ENCODE results near the gene DLG2. TPM values are rescaled to one million over a fixed set of nuclear protein-coding genes. Genes with fewer than 3 reads are reported as not detected.

The DLG2 gene
- total and polyA plus RNA-seq, 2 of the 4 experiments (the other 2 are of a cell fraction): 0.31 to 0.36 TPM

DNA sequence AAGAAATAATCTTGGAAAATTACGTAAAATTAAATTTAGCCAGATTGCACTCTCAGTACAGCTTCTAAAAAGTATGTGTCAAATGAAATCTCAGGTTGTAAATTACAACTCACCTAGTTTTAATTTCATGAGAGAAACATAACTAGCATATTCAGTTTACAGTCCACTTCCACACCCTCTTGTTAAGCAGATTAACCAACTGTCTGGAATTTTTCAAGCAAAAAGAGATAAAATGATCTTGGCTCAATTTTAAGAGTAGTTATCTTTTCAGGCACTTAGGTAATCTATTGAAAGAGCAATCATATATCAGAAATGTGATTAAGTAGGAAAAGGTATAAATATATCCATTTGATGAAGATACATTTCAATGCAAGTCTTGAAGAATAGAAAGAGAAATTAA is 1412.6 kb downstream of the DLG2 start:
- ChIA-PET CTCF (no interaction called here), POLR2A (ENCODE audit: unreplicated experiment) (no interaction called here)
- Histone ChIP-seq H3K79me1 (ENCODE audit: low read depth in 1 of 2, low read length in 2 of 2) (no peaks in the 10 kb centered on the region), H3K4me1 (ENCODE audit: control insufficient read depth, insufficient read depth, low read length) (no peaks in the 10 kb centered on the region), H2BK120ac (ENCODE audit: low read depth, low read length) (no peak overlapping the region), H2BK20ac (ENCODE audit: low read depth, low read length) (no peak overlapping the region), H3K18ac (ENCODE audit: low read depth, low read length) (no peak overlapping the region), H3K4me2 (ENCODE audit: low read depth, low read length) (no peak overlapping the region), H3K56ac (ENCODE audit: extremely low read depth, insufficient read depth, low read length) (no peak overlapping the region), H3K27ac (ENCODE audit: insufficient read depth, low read length) (no peak overlapping the region), H3K4ac (ENCODE audit: low read depth, low read length) (no peak overlapping the region), H2AFZ (replicated peaks; ENCODE audit: low read length, poor library complexity) (no peak overlapping the region), H2BK5ac (ENCODE audit: low read depth, low read length, poor library complexity, severe bottlenecking) (no peak overlapping the region), H3K9ac (ENCODE audit: low read depth, low read length) (no peak overlapping the region), H2AK9ac (replicated peaks; ENCODE audit: low read depth, low read length, poor library complexity) (no peak overlapping the region), H2AK5ac (ENCODE audit: low read depth, low read length) (no peak overlapping the region), H4K91ac (ENCODE audit: insufficient read depth, low read depth, low read length) (no peak overlapping the region), H3K9me3 (ENCODE audit: control insufficient read depth, insufficient read depth, low read length) (no peaks in the 10 kb centered on the region), H4K8ac (ENCODE audit: low read depth in 2 of 2, low read length in 2 of 2) (no peak overlapping the region), H3K36me3 (ENCODE audit: control insufficient read depth, insufficient read depth, low read length) (no peaks in the 10 kb centered on the region), H3K23ac (ENCODE audit: low read depth, low read length) (no peak overlapping the region), H3K27me3 (ENCODE audit: control insufficient read depth, insufficient read depth, low read length) (no peaks in the 10 kb centered on the region), H3K9me1 (ENCODE audit: insufficient read depth, low read length) (no peaks in the 10 kb centered on the region), H4K20me1 (ENCODE audit: insufficient read depth, low read length) (no peaks in the 10 kb centered on the region), H4K5ac (ENCODE audit: low read depth, low read length) (no peak overlapping the region), H2BK15ac (ENCODE audit: low read depth, low read length) (no peak overlapping the region), H3K4me3 (ENCODE audit: insufficient read depth, low read depth, low read length) (no peak overlapping the region), H3K14ac (replicated peaks; ENCODE audit: low read depth, low read length) (no peak overlapping the region)
- WGBS, 2 experiments (ENCODE audit: extremely low coverage in 2 of 2, insufficient read length in 1 of 2): no CpG with 5 or more reads among the region's 1 CpG
- dilution Hi-C loops (cut with HindIII; ENCODE audit: low sequenced_read_pairs, unreplicated experiment): no loop called here
- no peak for ATAC-seq (ENCODE audit: low read depth)
- no TSS peak for BruUV-seq (replicated peaks)
- DNase-seq: no peak
- no peak for TF ChIP-seq RFX5 (IDR thresholded peaks at IDR 0.05; ENCODE audit: low read depth, low read length)
- TF ChIP-seq ELK1 (IDR thresholded peaks at IDR 0.05; ENCODE audit: borderline replicate concordance, low read depth, low read length): no peak
- TF ChIP-seq RAD21 (IDR thresholded peaks at IDR 0.05; ENCODE audit: low read length): no peak
- TF ChIP-seq BHLHE40 (IDR thresholded peaks at IDR 0.05; ENCODE audit: low read depth, low read length): no peak
- no peak for TF ChIP-seq CTCF (conservative IDR thresholded peaks at IDR 0.05; ENCODE audit: low read depth, low read length)
- TF ChIP-seq NFE2L2 (IDR thresholded peaks at IDR 0.05; ENCODE audit: low read depth, low read length): no peak
- TF ChIP-seq CEBPB (IDR thresholded peaks at IDR 0.05; ENCODE audit: low read depth, low read length): no peak
- no peak for TF ChIP-seq MAZ (IDR thresholded peaks at IDR 0.05; ENCODE audit: borderline replicate concordance, low read depth, low read length)
- no peak for TF ChIP-seq CHD1 (IDR thresholded peaks at IDR 0.05; ENCODE audit: low read depth, low read length)
- no peak for TF ChIP-seq FOS (IDR thresholded peaks at IDR 0.05; ENCODE audit: low read depth, low read length)
- TF ChIP-seq SMC3 (IDR thresholded peaks at IDR 0.05; ENCODE audit: low read depth, low read length): no peak
- TF ChIP-seq, protein P1, sequence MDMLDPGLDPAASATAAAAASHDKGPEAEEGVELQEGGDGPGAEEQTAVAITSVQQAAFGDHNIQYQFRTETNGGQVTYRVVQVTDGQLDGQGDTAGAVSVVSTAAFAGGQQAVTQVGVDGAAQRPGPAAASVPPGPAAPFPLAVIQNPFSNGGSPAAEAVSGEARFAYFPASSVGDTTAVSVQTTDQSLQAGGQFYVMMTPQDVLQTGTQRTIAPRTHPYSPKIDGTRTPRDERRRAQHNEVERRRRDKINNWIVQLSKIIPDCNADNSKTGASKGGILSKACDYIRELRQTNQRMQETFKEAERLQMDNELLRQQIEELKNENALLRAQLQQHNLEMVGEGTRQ (IDR thresholded peaks at IDR 0.05; ENCODE audit: low read depth, low read length): no peak
- no peak for TF ChIP-seq RCOR1 (IDR thresholded peaks at IDR 0.05; ENCODE audit: insufficient replicate concordance, low read length)
- TF ChIP-seq MAFK (IDR thresholded peaks at IDR 0.05; ENCODE audit: low read depth, low read length): no peak
- TF ChIP-seq MXI1 (IDR thresholded peaks at IDR 0.05; ENCODE audit: borderline replicate concordance, low read depth, low read length): no peak
- TF ChIP-seq POLR2A (IDR thresholded peaks at IDR 0.05; ENCODE audit: low read depth, low read length): no peak
- in situ Hi-C loops (cut with MboI; ENCODE audit: low sequenced_read_pairs): no loop called here
- intact Hi-C loops (cut with micrococcal nuclease): no loop called here

Measured in IMR-90 (cell line).